Measurements from ENCODE around the gene FSCN2.

- TF ChIP-seq CTCF (conservative IDR thresholded peaks at IDR 0.05 in 1 of 2, IDR thresholded peaks at IDR 0.05 in 1 of 2; ENCODE audit: low read depth in 1 of 2, low read length in 2 of 2) (no peak), EZH2 (IDR thresholded peaks at IDR 0.05; ENCODE audit: low read length, missing control alignments) (no peak)
Observed at GRCh38 chr17:81549031-81549557, 20.9 kb downstream of the FSCN2 start.

Measured in fibroblast of lung (primary cell).